Measurements from ENCODE around the gene CCDC83.
"Not testable (repeated sequence)": the region's sequence is repeated elsewhere in the genome, so short reads cannot be mapped to it uniquely, and the experiment has no call there.

Gene CCDC83

GRCh38 chr11:85889676-85890579 is 34.7 kb downstream of the CCDC83 start:
- DNase-seq = no peak

GRCh38 chr11:85893395-85893794 is 38.2 kb downstream of the CCDC83 start:
- no peak for DNase-seq

- no peak for DNase-seq
Observed at GRCh38 chr11:85896876-85897275, 41.7 kb downstream of the CCDC83 start.

GRCh38 chr11:85898456-85898855 is 43.3 kb downstream of the CCDC83 start:
- DNase-seq = no peak

GRCh38 chr11:85902353-85902752 is 47.2 kb downstream of the CCDC83 start:
- no peak for DNase-seq

- no peak for DNase-seq
Observed at GRCh38 chr11:85903406-85903805, 48.2 kb downstream of the CCDC83 start.

DNA sequence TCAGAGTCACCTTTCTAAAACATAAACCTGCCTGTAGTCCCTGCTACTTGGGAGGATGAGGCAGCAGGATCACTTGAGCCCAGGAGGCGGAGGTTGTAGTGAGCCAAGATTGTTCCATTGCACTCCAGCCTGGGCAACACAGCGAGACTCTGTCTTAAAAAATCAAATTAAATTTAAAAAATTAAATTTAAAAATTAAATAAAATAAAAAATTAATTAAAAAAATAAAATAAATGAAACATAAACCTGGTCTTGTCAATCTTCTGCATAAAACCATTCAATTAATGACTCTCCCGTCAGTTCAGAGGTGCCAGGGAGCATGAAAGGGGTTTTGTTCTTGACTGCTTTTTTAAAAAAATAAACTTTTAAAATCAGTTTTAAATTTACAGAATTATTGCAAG is 48.6 kb downstream of the CCDC83 start:
- DNase-seq = no peak

DNA sequence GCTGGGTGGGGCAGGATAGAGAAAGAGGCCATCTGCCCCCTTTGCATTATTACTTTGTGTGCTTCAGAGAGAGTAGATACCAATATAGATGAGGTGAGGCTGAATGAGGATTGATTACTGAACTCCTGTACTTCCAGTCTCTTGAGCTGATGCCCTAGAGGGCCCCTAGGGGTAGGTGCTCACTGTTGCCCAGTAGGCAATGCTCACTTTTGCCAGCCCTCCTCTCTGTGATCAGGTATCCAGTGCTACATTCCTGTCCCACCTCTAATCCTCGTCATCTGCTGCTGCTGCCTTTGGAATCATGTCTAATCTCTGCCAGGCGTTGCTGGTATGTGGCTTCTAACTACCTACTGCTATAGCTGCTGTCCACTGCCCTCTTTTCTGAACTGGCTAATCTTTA is 57.2 kb downstream of the CCDC83 start:
- DNase-seq = no peak

DNA sequence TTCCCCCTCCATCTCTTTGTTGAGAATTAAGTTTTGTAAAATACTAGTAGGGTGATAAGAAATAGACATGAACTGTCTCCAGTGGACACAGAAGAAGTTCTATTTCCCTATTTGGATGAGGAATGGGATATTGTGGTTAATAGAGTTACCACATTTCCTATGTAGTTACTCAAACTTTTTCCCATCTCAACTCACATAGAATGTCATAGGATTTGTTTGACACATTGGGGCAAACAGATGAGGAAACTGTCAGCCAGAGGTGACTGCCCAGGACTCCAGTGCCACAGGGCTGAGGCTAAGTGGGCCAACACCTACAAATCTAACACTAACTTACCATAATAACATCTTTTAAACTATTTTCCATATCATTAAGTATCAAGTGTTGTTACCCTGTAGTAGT is 58.3 kb downstream of the CCDC83 start:
- DNase-seq = no peak

DNA sequence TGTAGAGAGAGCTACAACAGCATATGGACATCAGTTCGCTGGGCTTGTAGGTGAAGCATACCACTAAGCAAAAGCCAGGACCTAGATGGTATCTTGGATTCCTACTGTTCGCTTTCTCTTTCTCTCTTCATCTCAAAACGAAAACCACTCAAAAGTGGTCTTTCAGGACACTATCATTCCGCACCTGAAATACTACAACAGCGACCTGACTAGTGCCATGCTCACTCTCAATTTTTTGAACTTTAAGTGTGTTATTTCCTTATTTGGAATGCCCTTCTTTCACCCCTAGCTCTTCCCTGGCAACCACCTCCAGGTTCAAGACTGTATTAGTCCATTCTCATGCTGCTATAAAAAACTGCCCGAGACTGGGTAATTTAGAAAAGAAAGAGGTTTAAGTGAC is 59.2 kb downstream of the CCDC83 start:
- no peak for DNase-seq

GRCh38 chr11:85918910-85919794 is 64.0 kb downstream of the CCDC83 start:
- no peak for DNase-seq

DNA sequence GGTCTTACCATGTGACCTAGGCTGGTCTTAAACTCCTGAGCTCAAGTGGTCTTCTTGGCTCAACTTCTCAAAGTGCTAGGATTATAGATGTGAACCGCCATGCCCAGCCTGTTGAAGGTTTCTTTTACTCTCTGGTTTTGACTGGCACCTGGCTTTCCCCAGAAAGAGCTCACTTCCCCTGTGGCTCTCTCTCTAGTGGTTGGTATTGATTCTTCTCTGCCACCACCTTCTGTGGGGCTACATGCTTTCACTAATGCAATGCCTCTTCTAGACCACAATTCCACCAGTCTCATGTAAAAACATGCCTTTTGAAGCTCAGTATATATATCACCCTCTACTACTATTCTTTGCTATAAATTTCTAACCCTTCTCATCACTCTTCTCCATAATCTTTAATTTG is 67.2 kb downstream of the CCDC83 start:
- no peak for DNase-seq

DNA sequence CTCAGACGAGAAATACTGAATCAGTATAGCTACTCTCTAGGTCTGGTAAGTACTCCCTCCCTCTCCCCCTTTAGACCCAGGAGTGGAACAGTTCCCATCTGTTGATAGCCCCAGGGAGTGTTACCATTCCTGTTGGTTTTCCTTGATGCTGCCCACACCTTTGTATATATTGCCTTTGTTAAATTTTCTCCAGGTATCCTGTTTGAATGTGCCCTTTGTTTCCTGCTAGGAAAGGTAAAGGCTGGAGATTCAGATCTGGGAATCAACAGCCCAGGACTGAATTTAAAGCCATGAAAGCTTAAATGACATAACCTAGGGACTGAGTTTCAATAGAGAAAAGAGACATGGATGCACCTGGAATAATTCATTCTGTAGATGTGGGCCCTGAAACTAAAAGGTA is 68.3 kb downstream of the CCDC83 start:
- no peak for DNase-seq

DNA sequence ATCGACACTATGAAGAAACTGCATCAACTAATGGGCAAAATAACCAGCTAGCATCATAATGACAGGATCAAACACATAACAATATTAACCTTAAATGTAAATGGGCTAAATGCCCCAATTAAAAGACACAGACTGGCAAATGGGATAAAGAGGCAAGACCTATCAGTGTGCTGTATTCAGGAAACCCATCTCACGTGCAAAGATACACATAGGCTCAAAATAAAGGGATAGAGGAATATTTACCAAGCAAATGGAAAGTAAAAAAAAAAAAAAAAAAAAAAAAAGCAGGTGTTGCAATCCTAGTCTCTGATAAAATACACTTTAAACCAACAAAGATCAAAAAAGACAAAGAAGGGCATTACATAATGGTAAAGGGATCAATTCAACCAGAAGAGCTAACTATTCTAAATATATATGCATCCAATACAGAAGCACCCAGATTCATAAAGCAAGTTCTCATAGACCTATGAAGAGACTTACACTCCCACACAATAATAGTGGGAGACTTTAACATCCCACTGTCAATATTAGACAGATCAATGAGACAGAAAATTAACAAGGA is 71.6 kb downstream of the CCDC83 start:
- not testable (repeated sequence) for DNase-seq

- DNase-seq = no peak
Observed at GRCh38 chr11:85930879-85931366, 75.7 kb downstream of the CCDC83 start.

- DNase-seq = no peak
Observed at GRCh38 chr11:85934596-85935169, 79.5 kb downstream of the CCDC83 start.

DNA sequence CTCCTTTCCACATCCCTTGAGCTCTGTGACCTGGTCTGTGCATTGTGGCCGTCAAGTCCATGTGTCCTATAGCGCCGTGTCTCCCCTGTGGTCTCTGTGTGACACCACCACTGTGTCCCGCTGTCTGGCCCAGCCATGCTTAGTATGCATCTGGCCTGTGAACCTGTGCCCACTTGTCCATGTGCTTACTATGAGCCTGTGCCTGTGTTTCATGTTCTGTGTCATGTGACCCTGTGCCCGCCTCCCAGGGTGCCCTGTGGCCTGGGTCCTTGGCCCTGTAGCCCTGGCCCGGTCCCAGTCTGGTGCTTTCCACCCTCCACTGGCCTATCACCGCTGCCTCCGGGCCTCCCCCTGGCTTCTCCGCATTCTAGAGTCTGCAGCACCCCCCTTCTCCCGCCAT is 80.6 kb downstream of the CCDC83 start:
- no peak for DNase-seq

DNA sequence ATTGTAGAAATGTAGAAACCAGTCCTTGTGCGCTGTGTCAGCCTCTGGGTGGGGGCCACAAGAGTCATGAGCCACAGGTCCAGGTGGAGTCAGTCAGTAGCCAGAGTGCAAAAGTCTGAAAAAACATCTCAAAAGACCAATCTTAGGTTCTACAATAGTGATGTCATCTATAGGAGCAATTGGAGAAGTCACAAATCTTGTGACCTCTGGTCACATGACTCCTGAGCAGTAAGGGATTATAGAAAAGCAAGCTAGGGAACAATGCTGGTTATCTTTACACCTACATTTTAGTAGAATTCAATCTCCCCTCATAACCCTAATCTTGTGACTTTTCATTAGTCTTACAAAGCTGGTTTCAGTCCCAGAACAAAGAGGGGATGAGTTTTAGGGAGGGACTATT is 82.7 kb downstream of the CCDC83 start:
- DNase-seq = no peak

- DNase-seq = no peak
Observed at GRCh38 chr11:85939099-85940015, 84.2 kb downstream of the CCDC83 start.

DNA sequence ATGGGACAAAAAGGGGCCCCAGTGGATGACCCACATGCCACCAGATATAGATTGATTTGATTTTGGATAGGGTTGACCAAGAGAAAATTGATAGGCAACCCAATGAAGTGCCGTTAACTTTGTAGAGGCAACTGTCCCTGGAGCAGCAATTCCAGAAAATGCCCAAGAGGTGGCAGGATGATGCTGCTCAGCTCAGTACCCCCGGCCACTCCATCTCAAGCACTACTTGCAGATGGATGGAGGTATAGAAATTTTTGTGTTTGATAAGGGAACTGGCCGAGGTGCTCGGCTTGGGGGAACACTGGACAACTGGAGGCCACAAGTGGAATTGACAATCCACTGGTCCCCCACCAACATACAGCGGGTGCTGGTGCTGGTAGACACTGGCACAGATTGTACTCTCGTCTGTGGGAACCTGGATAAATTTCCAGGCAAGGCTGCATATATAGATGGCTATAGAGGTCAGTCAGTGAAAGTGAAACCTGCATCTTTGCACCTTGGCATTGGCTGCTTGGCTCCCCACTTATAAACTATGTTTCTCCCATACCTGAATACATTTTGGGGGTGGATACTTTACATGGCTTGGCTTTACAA is 86.3 kb downstream of the CCDC83 start:
- no peak for DNase-seq

DNA sequence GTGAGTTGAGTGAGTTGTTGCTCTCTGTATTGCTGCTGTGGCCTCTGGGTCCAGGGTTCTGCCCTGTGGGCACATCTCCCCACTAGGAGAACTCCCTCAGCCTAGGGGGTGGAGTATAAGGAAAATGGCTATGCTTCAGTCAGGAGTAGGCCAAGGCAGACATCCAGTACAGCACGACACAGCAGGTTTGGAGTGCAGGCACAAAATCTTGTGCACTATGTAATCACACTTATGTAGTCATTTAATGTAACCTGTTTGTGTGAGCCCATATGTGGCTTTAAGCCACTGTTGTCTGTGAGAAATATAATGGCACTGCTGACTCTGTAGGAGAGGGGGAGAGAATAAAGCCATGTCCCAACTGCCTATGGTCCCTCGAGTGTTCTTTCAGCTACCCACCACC is 90.1 kb downstream of the CCDC83 start:
- DNase-seq = no peak

Measured in right forelimb (tissue), 1 donor.